Hepatic stellate cell (primary cell): ENCODE measurements around the gene DLG4.

Experiments used
- DNase-seq: peaks from one replicate; pipeline ENCODE4 v3.0.0; 2011; ENCODE audit warnings: low spot score

DLG4 gene

GRCh38 chr17:7214300-7215135, 5.1 kb downstream of the DLG4 start:
- DNase-seq: peak; percentile 98

GRCh38 chr17:7213895-7214299, 5.7 kb downstream of the DLG4 start:
- peak; percentile 74 for DNase-seq

GRCh38 chr17:7211491-7212273, 8.0 kb downstream of the DLG4 start:
- no peak for DNase-seq

GRCh38 chr17:7208754-7209460, 10.7 kb downstream of the DLG4 start:
- no peak for DNase-seq

GRCh38 chr17:7208027-7208571, 11.5 kb downstream of the DLG4 start:
- no peak for DNase-seq

GRCh38 chr17:7207120-7208001, 12.3 kb downstream of the DLG4 start:
- peak; percentile 44 for DNase-seq

- no peak for DNase-seq
Observed at GRCh38 chr17:7205561-7205960, 14.1 kb downstream of the DLG4 start.

- DNase-seq: peak; percentile 92
Observed at GRCh38 chr17:7204828-7205461, 14.7 kb downstream of the DLG4 start.

- DNase-seq: no peak
Observed at GRCh38 chr17:7204336-7204735, 15.3 kb downstream of the DLG4 start.

- no peak for DNase-seq
Observed at GRCh38 chr17:7203391-7203790, 16.2 kb downstream of the DLG4 start.

- DNase-seq: no peak
Observed at GRCh38 chr17:7196651-7197401, 22.8 kb downstream of the DLG4 start.

GRCh38 chr17:7195971-7196370, 23.7 kb downstream of the DLG4 start:
- no peak for DNase-seq

GRCh38 chr17:7192271-7192937, 27.2 kb downstream of the DLG4 start:
- DNase-seq: no peak

- DNase-seq: peak; percentile 82
Observed at GRCh38 chr17:7191571-7192270, 27.9 kb downstream of the DLG4 start.

GRCh38 chr17:7191069-7191468, 28.6 kb downstream of the DLG4 start:
- DNase-seq: no peak

- DNase-seq: no peak
Observed at GRCh38 chr17:7190276-7190917, 29.2 kb downstream of the DLG4 start.

GRCh38 chr17:7186241-7186640, 33.4 kb downstream of the DLG4 start:
- no peak for DNase-seq

GRCh38 chr17:7184647-7185046, 35.0 kb downstream of the DLG4 start:
- no peak for DNase-seq
